Activated naive CD8-positive, alpha-beta T cell treated with anti-CD3 and anti-CD28 coated beads, Interleukin-2, amount 50 U/mL, for 24 hours (primary cell): Measurements from ENCODE around the gene IQCE.
"Not testable (repeated sequence)": the region's sequence is repeated elsewhere in the genome, so short reads cannot be mapped to it uniquely, and the experiment has no call there.

Experiments used
- ATAC-seq: fragments of 150-1000 bp; cut with Tn5 transposase; one replicate; pipeline ENCODE4 v1.10.0; 2021
- DNase-seq: peaks from one replicate; pipeline ENCODE4 v3.0.0; 2021
- H3K27ac Mint-ChIP-seq: one replicate; pipeline ENCODE4 v1.8.0; 2021; ENCODE audit warnings: mild to moderate bottlenecking, mixed read lengths
- H3K27me3 Mint-ChIP-seq: one replicate; pipeline ENCODE4 v1.8.0; 2021; ENCODE audit warnings: mixed read lengths
- H3K36me3 Mint-ChIP-seq: one replicate; pipeline ENCODE4 v1.8.0; 2021; ENCODE audit warnings: low read depth, mixed read lengths
- H3K4me1 Mint-ChIP-seq: one replicate; pipeline ENCODE4 v1.8.0; 2021; ENCODE audit warnings: mixed read lengths
- H3K4me3 Mint-ChIP-seq: one replicate; pipeline ENCODE4 v1.8.0; 2021; ENCODE audit warnings: mild to moderate bottlenecking, moderate library complexity, mixed read lengths
- H3K9me3 Mint-ChIP-seq: one replicate; pipeline ENCODE4 v1.8.0; 2021; ENCODE audit warnings: mixed read lengths

IQCE gene

DNA sequence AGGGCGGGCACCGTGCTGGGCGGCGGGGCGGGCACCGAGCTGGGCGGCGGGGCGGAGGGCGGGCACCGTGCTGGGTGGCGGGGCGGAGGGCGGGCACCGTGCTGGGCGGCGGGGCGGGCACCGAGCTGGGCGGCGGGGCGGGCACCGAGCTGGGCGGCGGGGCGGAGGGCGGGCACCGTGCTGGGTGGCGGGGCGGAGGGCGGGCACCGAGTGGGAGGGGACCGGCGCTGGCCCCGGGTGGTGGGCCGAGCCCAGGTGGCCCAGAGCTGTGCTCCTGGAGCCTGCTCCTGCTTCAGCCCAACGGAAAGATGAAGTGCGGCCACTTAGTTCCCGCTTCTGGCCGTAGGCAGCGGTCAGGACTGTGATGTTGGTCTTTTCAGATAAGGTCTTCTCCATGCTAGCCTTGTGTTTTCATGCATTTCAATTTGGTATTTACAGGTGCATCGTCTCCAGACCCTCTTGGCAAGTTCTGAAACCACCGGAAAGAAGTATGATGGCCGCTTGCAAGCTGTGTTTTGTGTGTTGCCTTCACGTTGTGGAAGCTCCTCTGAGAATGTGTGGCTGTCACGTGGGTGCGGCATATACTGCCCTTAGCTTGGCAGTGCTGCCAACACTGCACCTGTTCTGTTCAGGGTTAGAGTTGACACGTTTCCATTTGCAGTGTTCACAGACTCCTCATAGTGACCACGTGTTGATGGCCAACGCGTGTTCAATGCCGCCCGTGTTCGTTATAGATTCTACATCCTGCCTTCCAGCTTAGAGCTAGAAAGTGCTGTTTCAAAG lies 25.2 kb downstream of the IQCE start:
- Mint-ChIP-seq H3K4me3 (no peak overlapping the region), H3K4me1 (no peaks in the 10 kb centered on the region), H3K9me3 (no peaks in the 10 kb centered on the region), H3K27me3 (no peaks in the 10 kb centered on the region), H3K27ac (no peak overlapping the region), H3K36me3 (peaks cover 2% of the 10 kb centered on the region)
- DNase-seq = no peak
- no peak for ATAC-seq

DNA sequence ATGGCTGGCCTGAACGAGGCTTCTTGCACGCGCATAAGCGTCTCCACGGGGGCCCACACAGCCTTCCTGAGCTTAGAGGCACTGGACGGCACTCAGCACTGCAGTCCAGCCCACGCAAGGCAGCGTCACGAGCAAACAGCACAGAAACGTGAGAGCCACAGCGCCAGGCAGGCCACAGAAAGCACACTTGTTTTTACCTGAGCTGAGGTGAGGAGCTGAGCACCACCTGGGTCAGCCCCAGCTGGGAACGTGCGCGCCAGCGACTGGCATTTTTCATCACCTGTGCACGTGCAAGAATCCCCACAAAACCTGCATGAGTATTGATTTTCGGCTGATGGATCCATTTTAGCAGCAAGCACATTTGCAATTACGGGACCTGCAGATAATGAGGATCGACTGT lies 26.7 kb downstream of the IQCE start:
- no peaks in the 10 kb centered on the region for H3K4me1 Mint-ChIP-seq
- no peaks in the 10 kb centered on the region for H3K27me3 Mint-ChIP-seq
- no peak overlapping the region for H3K27ac Mint-ChIP-seq
- no peak overlapping the region for H3K4me3 Mint-ChIP-seq
- H3K36me3 Mint-ChIP-seq = peaks cover 2% of the 10 kb centered on the region
- ATAC-seq (no peak), DNase-seq (no peak)
- no peaks in the 10 kb centered on the region for H3K9me3 Mint-ChIP-seq

DNA sequence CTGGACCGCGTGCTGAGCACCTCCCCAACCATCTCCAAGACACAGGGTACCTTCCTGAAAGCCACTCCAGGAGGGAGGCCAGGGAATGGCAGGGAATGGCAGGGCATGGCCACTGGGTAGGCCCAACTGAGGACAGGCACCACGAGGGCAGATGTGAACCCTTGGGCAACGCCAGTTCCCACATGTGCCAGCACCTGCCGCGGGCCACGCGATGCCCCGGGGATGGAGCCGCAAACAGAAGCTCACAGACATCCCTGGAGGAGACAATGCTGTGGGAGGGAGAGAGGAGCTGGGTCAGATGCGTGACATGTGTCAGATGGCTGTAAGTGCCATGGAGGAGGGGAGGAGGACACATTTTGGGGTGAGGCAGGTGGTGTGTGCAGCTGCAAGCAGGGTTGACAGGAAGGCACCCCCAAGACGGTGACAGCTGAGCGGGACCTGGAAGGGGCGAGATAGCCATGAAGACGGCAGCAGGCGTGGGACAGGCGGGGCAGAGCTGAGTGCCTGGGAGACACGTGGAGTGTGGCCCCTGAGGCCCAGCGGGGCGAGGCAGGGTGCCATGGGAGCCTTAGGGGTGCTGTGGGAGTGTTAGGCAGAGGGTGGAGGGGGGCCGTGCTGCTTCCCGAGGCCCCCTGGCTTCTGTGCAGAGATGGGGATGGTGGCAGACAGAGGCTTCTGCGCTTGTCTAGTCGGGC lies 27.7 kb downstream of the IQCE start:
- Mint-ChIP-seq H3K4me3 (no peak overlapping the region), H3K27ac (no peak overlapping the region), H3K9me3 (no peaks in the 10 kb centered on the region), H3K4me1 (no peaks in the 10 kb centered on the region), H3K36me3 (peaks cover 2% of the 10 kb centered on the region), H3K27me3 (no peaks in the 10 kb centered on the region)
- ATAC-seq (no peak), DNase-seq (no peak)

DNA sequence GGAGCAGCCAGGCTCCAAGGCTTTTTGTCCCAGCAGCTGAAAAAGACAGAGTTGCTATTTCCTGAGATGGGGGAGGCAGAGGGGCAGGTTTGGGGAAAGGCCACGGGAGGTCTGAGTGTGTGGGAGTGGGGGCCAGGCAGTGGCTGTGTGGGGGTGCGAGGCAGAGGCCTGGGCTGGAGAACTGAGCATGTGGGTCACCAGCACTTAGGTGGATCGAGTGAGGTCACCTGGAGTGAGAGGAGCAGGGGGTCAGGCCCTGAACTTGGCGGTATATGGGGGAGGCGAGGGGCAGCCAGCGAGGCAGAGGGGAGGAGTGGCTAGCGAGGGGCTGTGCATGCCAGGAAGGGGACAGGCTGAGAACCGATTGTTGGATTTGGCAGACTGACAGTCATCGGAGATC lies 28.4 kb downstream of the IQCE start:
- DNase-seq = no peak
- H3K27me3 Mint-ChIP-seq = no peaks in the 10 kb centered on the region
- no peaks in the 10 kb centered on the region for H3K4me1 Mint-ChIP-seq
- no peak for ATAC-seq
- no peak overlapping the region for H3K4me3 Mint-ChIP-seq
- H3K9me3 Mint-ChIP-seq = no peaks in the 10 kb centered on the region
- H3K36me3 Mint-ChIP-seq = peaks cover 2% of the 10 kb centered on the region
- H3K27ac Mint-ChIP-seq = no peak overlapping the region

DNA sequence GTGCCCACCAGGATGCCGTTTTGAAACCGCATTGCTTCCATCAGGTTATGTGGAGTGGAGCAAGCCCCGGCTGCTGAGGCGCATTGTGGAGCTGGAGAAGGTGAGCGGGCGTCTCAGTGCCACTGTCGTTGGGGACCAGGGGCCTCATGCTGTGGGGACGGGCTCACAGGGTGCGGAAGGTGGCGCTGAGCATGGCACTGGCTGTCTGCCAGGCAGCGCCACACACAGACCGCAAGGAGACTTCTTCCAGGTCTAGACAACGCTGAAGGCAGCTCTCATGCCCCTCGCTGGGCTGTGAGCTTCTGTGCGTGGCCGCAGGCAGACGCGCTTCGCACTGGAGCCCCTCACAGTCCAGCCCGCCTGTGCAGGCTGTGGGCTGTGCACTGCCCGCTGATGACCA lies 29.0 kb downstream of the IQCE start:
- H3K4me3 Mint-ChIP-seq = no peak overlapping the region
- ATAC-seq (no peak), DNase-seq (no peak)
- H3K36me3 Mint-ChIP-seq = peaks cover 3% of the 10 kb centered on the region
- H3K27ac Mint-ChIP-seq = no peak overlapping the region
- no peaks in the 10 kb centered on the region for H3K4me1 Mint-ChIP-seq
- H3K27me3 Mint-ChIP-seq = no peaks in the 10 kb centered on the region
- no peaks in the 10 kb centered on the region for H3K9me3 Mint-ChIP-seq

DNA sequence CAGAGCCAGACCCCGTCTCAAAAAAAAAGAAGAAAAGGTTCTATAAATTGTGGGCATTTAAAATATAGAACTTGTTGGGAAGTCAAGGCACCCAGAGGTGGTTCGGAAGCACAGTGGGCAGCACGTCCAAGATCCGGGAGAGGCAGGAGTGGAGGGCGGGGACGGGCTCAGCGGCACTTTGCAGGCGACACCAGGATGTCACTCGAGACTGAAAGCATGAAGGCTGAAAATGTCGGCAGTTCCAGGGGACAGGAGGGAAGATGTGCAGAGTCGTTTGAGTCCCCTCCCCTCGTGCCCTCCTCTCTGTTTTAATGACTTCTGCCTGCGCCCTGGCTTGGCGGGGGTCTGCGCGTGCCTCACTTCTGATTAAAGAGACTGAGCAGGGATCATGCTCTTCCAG lies 30.6 kb downstream of the IQCE start:
- DNase-seq (no peak), ATAC-seq (no peak)
- Mint-ChIP-seq H3K27ac (no peak overlapping the region), H3K9me3 (no peaks in the 10 kb centered on the region), H3K27me3 (no peaks in the 10 kb centered on the region), H3K4me3 (no peak overlapping the region), H3K4me1 (no peaks in the 10 kb centered on the region), H3K36me3 (peaks cover 5% of the 10 kb centered on the region)

DNA sequence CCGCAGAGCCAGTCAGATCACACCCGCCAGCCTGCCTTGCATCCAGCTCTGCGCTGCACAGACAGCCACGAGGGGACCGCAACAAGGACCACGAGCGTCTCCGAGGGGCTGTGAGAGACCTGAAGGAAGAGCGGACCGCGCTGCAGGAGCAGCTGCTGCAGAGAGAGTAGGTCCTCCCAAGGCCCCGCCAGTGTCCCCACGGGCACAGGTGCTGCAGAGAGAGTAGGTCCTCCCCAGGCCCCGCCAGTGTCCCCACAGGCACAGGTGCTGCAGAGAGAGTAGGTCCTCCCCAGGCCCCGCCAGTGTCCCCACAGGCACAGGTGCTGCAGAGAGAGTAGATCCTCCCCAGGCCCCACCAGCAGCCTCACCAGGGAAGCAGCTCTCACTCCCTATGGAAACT lies 31.2 kb downstream of the IQCE start:
- H3K27ac Mint-ChIP-seq, H3K9me3 Mint-ChIP-seq, ATAC-seq, H3K4me1 Mint-ChIP-seq, H3K4me3 Mint-ChIP-seq, H3K27me3 Mint-ChIP-seq, H3K36me3 Mint-ChIP-seq, DNase-seq: not testable (repeated sequence)

DNA sequence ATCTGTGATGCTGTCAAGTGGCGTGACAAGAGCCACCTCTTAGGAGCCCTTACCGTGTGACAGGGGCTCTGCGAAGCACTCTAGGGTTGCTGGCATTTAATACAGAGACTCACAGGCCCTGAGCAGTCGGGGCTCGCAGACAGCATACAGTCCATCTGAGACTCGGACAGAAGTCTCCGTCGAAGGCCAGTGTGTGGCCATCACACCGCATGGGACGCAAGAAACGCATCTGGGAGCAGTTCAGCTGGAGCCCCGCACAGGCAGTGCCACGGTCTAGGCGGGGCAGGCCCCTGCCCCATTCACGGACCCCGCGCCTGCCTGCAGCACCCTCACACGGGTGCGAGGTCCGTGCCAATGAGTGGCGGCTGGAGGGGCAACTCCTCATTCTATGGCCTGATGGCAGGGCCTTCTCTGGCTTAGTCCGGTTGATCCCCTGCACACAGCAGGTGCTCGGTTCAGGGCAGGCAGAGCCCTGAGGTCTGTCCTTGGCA lies 33.6 kb downstream of the IQCE start:
- Mint-ChIP-seq H3K4me1 (no peaks in the 10 kb centered on the region), H3K27ac (no peak overlapping the region), H3K36me3 (peaks cover 3% of the 10 kb centered on the region), H3K27me3 (no peaks in the 10 kb centered on the region), H3K4me3 (no peak overlapping the region), H3K9me3 (no peaks in the 10 kb centered on the region)
- DNase-seq (no peak), ATAC-seq (no peak)

DNA sequence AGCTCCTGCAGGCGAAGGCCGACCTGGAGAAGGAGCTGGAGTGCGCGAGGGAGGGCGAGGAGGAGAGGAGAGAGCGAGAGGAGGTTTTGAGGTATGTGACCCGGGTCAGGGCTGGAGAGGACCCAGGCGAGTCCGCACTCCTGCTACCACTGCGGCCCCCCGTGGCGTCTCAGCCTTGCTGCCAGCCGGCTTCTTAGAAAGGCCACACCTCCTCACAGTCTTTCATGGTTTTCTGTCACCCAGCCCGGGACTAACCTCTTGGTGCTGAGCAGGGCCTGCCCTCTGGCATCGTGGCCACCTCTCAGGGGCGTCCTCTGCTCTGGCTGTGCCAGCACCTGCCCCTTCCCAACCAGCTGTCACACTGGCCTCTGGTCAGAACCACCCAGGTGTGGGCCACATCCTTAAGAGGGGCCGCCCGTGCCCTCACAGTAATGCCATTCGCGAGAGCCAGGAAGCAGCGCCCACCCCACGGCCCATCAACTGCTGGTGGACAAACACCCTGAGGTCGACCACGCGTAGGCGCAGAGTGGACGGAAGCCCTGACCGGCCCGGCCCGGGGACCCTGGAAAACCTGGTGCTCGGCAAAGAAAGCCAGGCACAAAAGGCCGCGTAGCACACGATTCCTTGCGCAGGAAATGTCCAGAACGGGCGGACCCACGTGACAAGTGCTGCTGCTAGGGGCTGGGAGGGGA lies 34.4 kb downstream of the IQCE start:
- no peaks in the 10 kb centered on the region for H3K9me3 Mint-ChIP-seq
- DNase-seq (no peak), ATAC-seq (no peak)
- H3K27me3 Mint-ChIP-seq = no peaks in the 10 kb centered on the region
- no peak overlapping the region for H3K4me3 Mint-ChIP-seq
- no peak overlapping the region for H3K27ac Mint-ChIP-seq
- peaks cover 3% of the 10 kb centered on the region for H3K36me3 Mint-ChIP-seq
- H3K4me1 Mint-ChIP-seq = no peaks in the 10 kb centered on the region

DNA sequence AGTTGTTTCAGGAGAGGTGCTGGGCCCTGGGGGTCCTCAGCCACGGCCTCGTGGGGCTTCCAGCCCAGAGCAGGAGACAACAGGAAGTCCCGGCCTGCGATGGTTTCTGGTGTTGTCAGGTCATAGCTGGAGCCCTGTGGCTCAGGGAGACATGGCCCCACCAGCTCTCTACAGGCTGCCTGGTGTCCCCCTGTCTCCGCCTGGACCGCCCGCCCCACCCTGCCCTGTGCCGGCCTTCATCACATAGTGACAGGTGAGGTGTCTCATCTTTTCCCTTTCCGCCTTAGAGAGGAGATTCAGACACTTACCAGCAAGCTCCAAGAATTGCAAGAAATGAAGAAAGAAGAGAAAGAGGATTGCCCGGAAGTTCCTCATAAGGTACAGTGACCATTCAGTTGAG lies 35.8 kb downstream of the IQCE start:
- no peak overlapping the region for H3K27ac Mint-ChIP-seq
- no peak for DNase-seq
- H3K4me1 Mint-ChIP-seq = no peaks in the 10 kb centered on the region
- no peak for ATAC-seq
- H3K9me3 Mint-ChIP-seq = no peaks in the 10 kb centered on the region
- H3K4me3 Mint-ChIP-seq = no peak overlapping the region
- H3K27me3 Mint-ChIP-seq = no peaks in the 10 kb centered on the region
- H3K36me3 Mint-ChIP-seq = peaks cover 7% of the 10 kb centered on the region

DNA sequence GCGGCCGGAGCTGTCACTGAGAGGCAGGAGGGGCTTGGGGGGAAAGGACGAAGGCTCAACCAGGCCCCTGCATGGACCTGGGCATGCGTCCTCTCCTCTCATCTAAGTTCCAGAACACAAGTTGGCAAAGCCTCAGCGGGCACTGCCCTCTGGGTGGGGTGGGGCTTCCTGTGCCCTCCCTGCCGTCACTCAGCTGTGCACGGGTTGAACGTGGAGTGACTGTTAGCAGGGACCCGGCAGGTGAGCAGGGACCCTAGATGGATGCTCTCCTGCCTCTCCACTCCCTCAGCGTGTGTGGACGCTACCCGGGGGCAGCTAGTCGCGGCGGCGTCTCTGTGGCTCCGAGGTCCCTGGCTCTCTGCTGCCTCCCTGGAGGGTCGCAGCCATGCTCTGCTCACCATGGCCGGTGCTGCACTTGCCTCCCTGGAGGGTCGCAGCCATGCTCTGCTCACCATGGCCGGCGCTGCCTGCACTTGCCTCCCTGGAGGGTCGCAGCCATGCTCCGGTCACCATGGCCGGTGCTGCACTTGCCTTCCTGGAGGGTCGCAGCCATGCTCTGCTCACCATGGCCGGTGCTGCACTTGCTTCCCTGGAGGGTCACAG lies 36.6 kb downstream of the IQCE start:
- no peaks in the 10 kb centered on the region for H3K27me3 Mint-ChIP-seq
- H3K4me1 Mint-ChIP-seq = no peaks in the 10 kb centered on the region
- ATAC-seq = no peak
- H3K4me3 Mint-ChIP-seq = no peak overlapping the region
- DNase-seq = no peak
- no peak overlapping the region for H3K27ac Mint-ChIP-seq
- peaks cover 7% of the 10 kb centered on the region for H3K36me3 Mint-ChIP-seq
- H3K9me3 Mint-ChIP-seq = no peaks in the 10 kb centered on the region

DNA sequence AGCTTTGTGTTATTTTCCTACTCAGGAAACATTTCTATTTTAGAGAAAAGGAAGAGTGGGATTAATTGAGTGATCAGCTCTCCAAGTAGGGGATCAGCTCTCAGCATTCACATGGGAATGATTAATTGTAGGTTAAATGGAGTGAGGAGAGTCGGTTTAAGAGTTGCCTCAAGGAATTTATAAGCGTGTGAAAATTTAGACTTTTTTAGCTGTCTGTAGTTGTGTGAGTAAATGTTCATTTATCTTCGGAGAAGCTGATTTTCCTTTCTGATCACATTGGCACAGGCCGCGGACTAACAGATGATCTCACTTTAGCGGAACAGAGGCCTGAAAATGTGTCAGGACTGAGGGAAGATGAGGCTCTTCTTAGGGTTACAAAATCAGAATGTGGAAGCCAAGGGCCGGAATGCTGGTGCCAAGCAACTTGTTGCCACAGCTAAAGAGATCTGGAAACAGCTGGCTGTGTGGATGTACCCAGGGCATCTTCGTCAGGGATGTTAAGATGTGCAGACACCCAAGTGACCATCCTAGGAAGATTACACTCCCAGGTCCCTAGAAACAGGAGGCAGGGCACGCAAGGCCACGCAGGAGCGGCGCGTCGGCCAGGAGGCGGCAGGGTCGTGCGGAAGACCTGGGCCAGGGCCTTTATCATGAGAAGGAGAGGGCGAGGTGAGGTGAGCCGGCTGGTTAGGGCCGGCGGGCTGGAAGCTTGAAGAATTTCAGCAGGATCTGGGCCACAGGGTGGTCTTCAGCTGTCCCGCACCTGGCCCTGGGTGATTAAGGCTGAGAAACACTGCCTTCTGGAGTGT lies 37.9 kb downstream of the IQCE start:
- Mint-ChIP-seq H3K4me1 (no peaks in the 10 kb centered on the region), H3K9me3 (no peaks in the 10 kb centered on the region), H3K27ac (no peak overlapping the region), H3K36me3 (peaks cover 7% of the 10 kb centered on the region), H3K27me3 (no peaks in the 10 kb centered on the region), H3K4me3 (no peak overlapping the region)
- ATAC-seq (no peak), DNase-seq (no peak)

DNA sequence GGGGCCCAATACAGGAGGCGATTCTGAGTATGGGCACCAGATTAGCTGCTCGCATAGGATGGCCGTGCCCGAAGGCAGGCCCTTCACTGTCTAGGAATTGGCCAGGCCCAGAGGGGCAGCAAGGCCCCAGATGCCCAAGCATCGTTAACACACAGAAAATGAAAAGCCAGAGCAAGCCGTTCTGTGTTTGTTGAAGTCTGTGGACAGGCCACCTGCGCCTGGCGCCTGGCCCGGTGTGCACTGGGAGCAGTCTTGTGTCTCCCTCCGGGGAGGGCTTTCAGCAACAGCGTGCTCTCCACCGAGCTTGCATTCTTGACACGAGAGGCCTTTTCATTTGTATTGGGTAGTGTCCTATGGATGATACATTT lies 38.5 kb downstream of the IQCE start:
- DNase-seq (no peak), ATAC-seq (no peak)
- Mint-ChIP-seq H3K27ac (no peak overlapping the region), H3K4me1 (peaks cover under 1% of the 10 kb centered on the region), H3K9me3 (no peaks in the 10 kb centered on the region), H3K4me3 (no peak overlapping the region), H3K36me3 (peaks cover 7% of the 10 kb centered on the region), H3K27me3 (no peaks in the 10 kb centered on the region)

DNA sequence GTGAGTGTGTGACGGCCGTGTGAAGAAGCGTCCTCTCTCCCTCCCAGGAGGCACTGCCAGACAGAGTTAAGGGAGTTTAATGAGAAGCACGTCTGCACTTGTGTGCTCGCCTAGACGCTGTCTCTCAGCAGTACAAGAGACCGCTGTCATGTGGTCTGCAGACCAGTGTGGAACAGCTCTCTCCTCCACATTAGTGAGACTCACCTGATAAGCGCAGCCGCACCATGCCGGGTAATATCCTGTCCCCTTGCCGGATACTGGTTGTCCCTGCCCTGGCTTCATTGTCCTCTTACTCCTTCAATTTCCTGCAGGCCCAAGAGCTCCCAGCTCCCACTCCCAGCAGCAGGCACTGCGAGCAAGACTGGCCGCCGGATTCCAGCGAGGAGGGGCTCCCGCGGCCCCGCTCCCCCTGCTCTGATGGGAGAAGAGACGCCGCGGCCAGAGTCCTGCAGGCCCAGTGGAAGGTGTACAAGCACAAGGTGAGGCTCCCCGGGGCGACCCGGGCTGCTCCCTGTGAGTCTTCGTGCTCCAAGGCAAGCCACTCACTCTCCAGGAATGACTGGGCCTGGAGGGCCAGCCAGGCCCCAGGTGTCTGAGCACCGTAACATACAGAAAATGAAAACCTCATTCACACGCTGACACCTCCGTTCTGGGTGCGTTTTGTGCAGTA lies 39.5 kb downstream of the IQCE start:
- H3K4me1 Mint-ChIP-seq = peaks cover 2% of the 10 kb centered on the region
- ATAC-seq (no peak), DNase-seq (no peak)
- H3K27ac Mint-ChIP-seq = no peak overlapping the region
- H3K4me3 Mint-ChIP-seq = no peak overlapping the region
- H3K9me3 Mint-ChIP-seq = no peaks in the 10 kb centered on the region
- H3K36me3 Mint-ChIP-seq = peaks cover 4% of the 10 kb centered on the region
- no peaks in the 10 kb centered on the region for H3K27me3 Mint-ChIP-seq
